ENCODE data around the gene ZNF778. TPM values are rescaled to one million over a fixed set of nuclear protein-coding genes. Genes with fewer than 3 reads are reported as not detected.

ZNF778 gene
- polyA plus RNA-seq, 2 of the 4 experiments (the other 2 are of a cell fraction), result 7.0 to 9.5 TPM

GRCh38 chr16:89200850-89201411 lies 16.6 kb upstream of the ZNF778 start:
- no peak for TF ChIP-seq RARB (CRISPR knock-in tag; IDR thresholded peaks at IDR 0.05)
- no peak for TF ChIP-seq HOXB5 (CRISPR knock-in tag; IDR thresholded peaks at IDR 0.05)
- TF ChIP-seq EHMT2 (IDR thresholded peaks at IDR 0.05; ENCODE audit: low read depth), result no peak
- TF ChIP-seq BHLHE40 (IDR thresholded peaks at IDR 0.05; ENCODE audit: low read depth, low read length), result no peak
- TF ChIP-seq HDAC2 (IDR thresholded peaks at IDR 0.05), result no peak
- no peak for TF ChIP-seq HES2 (IDR thresholded peaks at IDR 0.05)
- TF ChIP-seq POLR2A (IDR thresholded peaks at IDR 0.05; ENCODE audit: low read length), result no peak
- no peak for TF ChIP-seq RAD21 (conservative IDR thresholded peaks at IDR 0.05 in 1 of 2, IDR thresholded peaks at IDR 0.05 in 1 of 2)
- no peak for FAIRE-seq

GRCh38 chr16:89201439-89202377 lies 15.8 kb upstream of the ZNF778 start:
- ChIA-PET CTCF (interaction anchor here (0.8 to 1.0 kb wide), 2 partner anchors 12 to 37 kb away, joined by 3 read pairs; no protein-coding TSS in a partner anchor), POLR2A (interaction anchor here (1.5 kb wide), 1 partner anchor 14 kb away, joined by 3 read pairs; no protein-coding TSS in a partner anchor)
- ATAC-seq (peak; percentile 75 to 85), FAIRE-seq (peak; percentile 90), DNase-seq (ENCODE audit: low read depth in 1 of 2, low spot score in 1 of 2) (peak; percentile 82 to 87)
- Histone ChIP-seq H3K9me3 (peaks cover 5% of the 10 kb centered on the region; the same call in 1 of the 3 replicates), H3K4me2 (peak overlapping the region; percentile 100), H3K4me3 (peak overlapping the region; percentile 62), H3K4me1 (peaks cover 8% of the 10 kb centered on the region), H3K27ac (peak overlapping the region; percentile 36 to 77; a peak in 5 of 6 replicates)
- 7% methylated on average over 17 of the region's 111 CpGs for WGBS (ENCODE audit: missing lambda C conversion rate)
- TF ChIP-seq HOXB13 (CRISPR knock-in tag; IDR thresholded peaks at IDR 0.05; ENCODE audit: low read depth) (no peak), SREBF2 (IDR thresholded peaks at IDR 0.05) (no peak), ESRRA (IDR thresholded peaks at IDR 0.05; ENCODE audit: borderline replicate concordance, low read length) (no peak), HOXB5 (CRISPR knock-in tag; IDR thresholded peaks at IDR 0.05) (no peak), ELK1 (IDR thresholded peaks at IDR 0.05; ENCODE audit: low read depth, low read length) (no peak), JUN (IDR thresholded peaks at IDR 0.05) (no peak), BCL3 (IDR thresholded peaks at IDR 0.05) (no peak), NPAS2 (CRISPR knock-in tag; IDR thresholded peaks at IDR 0.05; ENCODE audit: borderline replicate concordance) (no peak), SMC3 (IDR thresholded peaks at IDR 0.05) (no peak), POLR2A (IDR thresholded peaks at IDR 0.05; ENCODE audit: low read length) (no peak), ZC3H11A (IDR thresholded peaks at IDR 0.05) (no peak), MAX (IDR thresholded peaks at IDR 0.05) (no peak), HMGXB4 (CRISPR knock-in tag; IDR thresholded peaks at IDR 0.05; ENCODE audit: borderline replicate concordance) (no peak), MAFK (IDR thresholded peaks at IDR 0.05; ENCODE audit: partially characterized antibody) (no peak), TFCP2L1 (CRISPR knock-in tag; IDR thresholded peaks at IDR 0.05) (no peak), HOXA7 (CRISPR knock-in tag; IDR thresholded peaks at IDR 0.05) (no peak), BHLHE40 (IDR thresholded peaks at IDR 0.05; ENCODE audit: low read depth, low read length) (no peak)

More at GRCh38 chr16:89200850-89201411, 16.6 kb upstream of the ZNF778 start:
- ChIA-PET POLR2A (interaction anchor here (1.5 kb wide), 1 partner anchor 15 kb away, joined by 3 read pairs; no protein-coding TSS in a partner anchor), CTCF (interaction anchor here (0.8 kb wide), 1 partner anchor 38 kb away, joined by 3 read pairs; no protein-coding TSS in a partner anchor)
- peaks cover 8% of the 10 kb centered on the region for H3K4me1 ChIP-seq
- WGBS (ENCODE audit: missing lambda C conversion rate), result 17% methylated on average over 3 of the region's 58 CpGs
- DNase-seq (ENCODE audit: low read depth in 1 of 2, low spot score in 1 of 2) (no peak), ATAC-seq (peak in 1 of 2 experiments; percentile 22; a peak in 2 of 6 replicates)
- peak overlapping the region; percentile 62 for H3K4me3 ChIP-seq
- H3K9me3 ChIP-seq, result peaks cover 5% of the 10 kb centered on the region; the same call in 1 of the 3 replicates
- H3K27ac ChIP-seq, result peak overlapping the region; percentile 36 to 77; a peak in 5 of 6 replicates
- H3K4me2 ChIP-seq, result peak overlapping the region; percentile 100
